HEK293T (cell line): ENCODE measurements around the gene FAM90A1.
"Not testable (repeated sequence)": the region's sequence is repeated elsewhere in the genome, so short reads cannot be mapped to it uniquely, and the experiment has no call there.

Experiments used
- BHLHE40 ChIP-seq: fragments of 450-650 bp; IDR thresholded peaks from 2 replicates; pipeline ENCODE4 v1.6.1; 2016; ENCODE audit warnings: mild to moderate bottlenecking, moderate library complexity, borderline replicate concordance
- ELF4 ChIP-seq: fragments of 450-650 bp; IDR thresholded peaks from 2 replicates; pipeline ENCODE4 v1.6.1; 2017; ENCODE audit warnings: antibody characterized with exemption
- FOXA1 ChIP-seq: fragments of 450-650 bp; IDR thresholded peaks from 2 replicates; pipeline ENCODE4 v1.6.1; 2016; ENCODE audit warnings: mild to moderate bottlenecking
- FOXK2 ChIP-seq: fragments of 450-650 bp; IDR thresholded peaks from 2 replicates; pipeline ENCODE4 v1.6.1; 2016; ENCODE audit warnings: mild to moderate bottlenecking
- FOXM1 ChIP-seq: fragments of 450-650 bp; IDR thresholded peaks from 2 replicates; pipeline ENCODE4 v1.6.1; 2017; ENCODE audit warnings: mild to moderate bottlenecking, borderline replicate concordance
- HDGF ChIP-seq: fragments of 450-650 bp; IDR thresholded peaks from 2 replicates; pipeline ENCODE4 v1.6.1; 2017; ENCODE audit warnings: antibody characterized with exemption, borderline replicate concordance
- L3MBTL2 ChIP-seq: fragments of 450-650 bp; conservative IDR thresholded peaks from 2 replicates; pipeline ENCODE4 v1.6.1; 2016; ENCODE audit warnings: mild to moderate bottlenecking
- LEF1 ChIP-seq: fragments of 450-650 bp; IDR thresholded peaks from 2 replicates; pipeline ENCODE4 v1.6.1; 2017; ENCODE audit warnings: mild to moderate bottlenecking, borderline replicate concordance
- NFRKB ChIP-seq: fragments of 450-650 bp; IDR thresholded peaks from 2 replicates; pipeline ENCODE4 v1.6.1; 2016; ENCODE audit warnings: mild to moderate bottlenecking, moderate library complexity
- PKNOX1 ChIP-seq: fragments of 450-650 bp; IDR thresholded peaks from 2 replicates; pipeline ENCODE4 v1.6.1; 2016
- SP1 ChIP-seq: fragments of 450-650 bp; IDR thresholded peaks from 2 replicates; pipeline ENCODE4 v1.6.1; 2017
- SUZ12 ChIP-seq: fragments of 450-650 bp; IDR thresholded peaks from 2 replicates; pipeline ENCODE4 v1.6.1; 2016; ENCODE audit warnings: mild to moderate bottlenecking
- TARDBP ChIP-seq: fragments of 450-650 bp; IDR thresholded peaks from 2 replicates; pipeline ENCODE4 v1.6.1; 2016
- ZNF384 ChIP-seq: fragments of 450-650 bp; IDR thresholded peaks from 2 replicates; pipeline ENCODE4 v1.6.1; 2016

DNA sequence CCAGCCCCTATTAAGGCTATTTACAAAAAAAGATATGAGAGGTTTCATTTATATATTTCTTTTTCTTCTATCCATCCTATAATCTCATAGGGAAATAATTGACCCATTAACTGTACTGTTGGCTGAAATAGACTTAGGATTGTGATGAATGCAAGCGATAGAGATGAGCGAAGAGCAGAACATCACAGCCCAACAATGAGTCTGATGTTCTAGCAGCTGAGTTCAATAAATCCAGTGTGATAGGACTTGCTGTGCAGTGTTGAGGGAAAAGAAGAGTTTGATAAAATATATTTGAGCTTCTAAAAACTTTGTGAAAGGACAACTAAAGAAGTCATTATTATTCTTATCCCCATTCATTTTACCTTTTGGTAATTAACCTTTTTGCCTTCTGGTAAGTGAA, 54.5 kb downstream of the FAM90A1 start:
- not testable (repeated sequence) for TF ChIP-seq FOXA1, FOXM1, SUZ12, SP1, TARDBP, ELF4, ZNF384, NFRKB, BHLHE40, PKNOX1, LEF1, HDGF, L3MBTL2, FOXK2
